Thymus (tissue), 14 donors: ENCODE results near the gene PARVG. TPM values are rescaled to one million over a fixed set of nuclear protein-coding genes. Genes with fewer than 3 reads are reported as not detected.

Experiments used
- DNase-seq, 9 donors: peaks; one replicate each; pipeline ENCODE4 v3.0.0-alpha.2; 2013; ENCODE audit warnings: low spot score in 9 of 9, low read depth in 6 of 9, missing footprints in 1 of 9
- H3K27ac ChIP-seq, 2 donors: one replicate each; pipeline ENCODE4 v1.5.1; 2013; ENCODE audit warnings: control low read depth in 1 of 2, low read depth in 1 of 2, low read length in 1 of 2, mild to moderate bottlenecking in 1 of 2, moderate library complexity in 1 of 2
- H3K27me3 ChIP-seq, 2 donors: one replicate each; pipeline ENCODE4 v1.5.1; 2013; ENCODE audit warnings: low read length in 1 of 2; ENCODE audit not compliant: control insufficient read depth in 2 of 2, insufficient read depth in 1 of 2
- H3K36me3 ChIP-seq, 2 donors: one replicate each; pipeline ENCODE4 v1.5.1; 2013; ENCODE audit warnings: low read length in 1 of 2, mild to moderate bottlenecking in 1 of 2, moderate library complexity in 1 of 2; ENCODE audit not compliant: control insufficient read depth in 2 of 2, insufficient read depth in 2 of 2
- H3K4me1 ChIP-seq, 2 donors: one replicate each; pipeline ENCODE4 v1.5.1; 2013; ENCODE audit warnings: low read length in 2 of 2; ENCODE audit not compliant: control insufficient read depth in 2 of 2, insufficient read depth in 2 of 2
- H3K4me3 ChIP-seq, 2 donors: one replicate each; pipeline ENCODE4 v1.5.1; 2013; ENCODE audit warnings: low read length in 2 of 2, control low read depth in 1 of 2, mild to moderate bottlenecking in 1 of 2
- H3K9me3 ChIP-seq, 2 donors: one replicate each; pipeline ENCODE4 v1.5.1; 2013; ENCODE audit warnings: low read length in 1 of 2, mild to moderate bottlenecking in 1 of 2; ENCODE audit not compliant: control insufficient read depth in 2 of 2, insufficient read depth in 1 of 2
- WGBS: extraction: QIAGEN DNeasy Blood & Tissue Kit; methylation state at CpG from one replicate; pipeline ENCODE4 v1.1.7; 2013; 5-methylcytosine and 5-hydroxymethylcytosine counted together
- long read RNA-seq, 10 donors: transcript quantifications; one replicate each; lab custom pipeline, GENCODE V29; 2026
- polyA plus RNA-seq: library from polyadenylated mRNA; stranded (reverse); fragments of 200-250 nt; gene quantifications from one replicate; pipeline ENCODE4 v1.2.3, GENCODE V29; 2013
- total RNA-seq: library from RNA; stranded (reverse); fragments of 120-200 nt; gene quantifications from one replicate; pipeline ENCODE4 v1.2.4, GENCODE V29; 2013
- donor health status: healthy.

PARVG gene, protein sequence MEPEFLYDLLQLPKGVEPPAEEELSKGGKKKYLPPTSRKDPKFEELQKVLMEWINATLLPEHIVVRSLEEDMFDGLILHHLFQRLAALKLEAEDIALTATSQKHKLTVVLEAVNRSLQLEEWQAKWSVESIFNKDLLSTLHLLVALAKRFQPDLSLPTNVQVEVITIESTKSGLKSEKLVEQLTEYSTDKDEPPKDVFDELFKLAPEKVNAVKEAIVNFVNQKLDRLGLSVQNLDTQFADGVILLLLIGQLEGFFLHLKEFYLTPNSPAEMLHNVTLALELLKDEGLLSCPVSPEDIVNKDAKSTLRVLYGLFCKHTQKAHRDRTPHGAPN
- total RNA-seq (60.8 TPM), polyA plus RNA-seq (165 TPM)
- long read RNA-seq, donor 1 = 0 reads
- long read RNA-seq, donor 2, transcript PARVG-210 (3 exons, 566 nt) = major isoform, 12 of 60 reads
- long read RNA-seq, donor 2, partial matches to known transcripts = 34 of 60 reads
- long read RNA-seq, donor 2, other reads (novel, unspliced or antisense) = 12 of 60 reads
- long read RNA-seq, donor 3, transcript PARVG-210 (3 exons, 566 nt) = major isoform, 5 of 24 reads
- long read RNA-seq, donor 3, partial matches to known transcripts = 5 of 24 reads
- long read RNA-seq, donor 3, other reads (novel, unspliced or antisense) = 12 of 24 reads
- long read RNA-seq, donor 4, partial matches to known transcripts = 0 of 5 reads
- long read RNA-seq, donor 4, other reads (novel, unspliced or antisense) = 0 of 5 reads
- long read RNA-seq, donor 5, transcript PARVG-210 (3 exons, 566 nt) = major isoform, 13 of 47 reads
- long read RNA-seq, donor 5, partial matches to known transcripts = 21 of 47 reads
- long read RNA-seq, donor 5, other reads (novel, unspliced or antisense) = 11 of 47 reads
- long read RNA-seq, donor 6, partial matches to known transcripts = 0 of 3 reads
- long read RNA-seq, donor 6, other reads (novel, unspliced or antisense) = 0 of 3 reads
- long read RNA-seq, donor 7, partial matches to known transcripts = 0 of 9 reads
- long read RNA-seq, donor 7, other reads (novel, unspliced or antisense) = 6 of 9 reads
- long read RNA-seq, donor 8, partial matches to known transcripts = 0 of 2 reads
- long read RNA-seq, donor 8, other reads (novel, unspliced or antisense) = 0 of 2 reads
- long read RNA-seq, donor 9, partial matches to known transcripts = 0 of 8 reads
- long read RNA-seq, donor 9, other reads (novel, unspliced or antisense) = 0 of 8 reads
- long read RNA-seq, donor 10, partial matches to known transcripts = 0 of 3 reads
- long read RNA-seq, donor 10, other reads (novel, unspliced or antisense) = 0 of 3 reads

DNA sequence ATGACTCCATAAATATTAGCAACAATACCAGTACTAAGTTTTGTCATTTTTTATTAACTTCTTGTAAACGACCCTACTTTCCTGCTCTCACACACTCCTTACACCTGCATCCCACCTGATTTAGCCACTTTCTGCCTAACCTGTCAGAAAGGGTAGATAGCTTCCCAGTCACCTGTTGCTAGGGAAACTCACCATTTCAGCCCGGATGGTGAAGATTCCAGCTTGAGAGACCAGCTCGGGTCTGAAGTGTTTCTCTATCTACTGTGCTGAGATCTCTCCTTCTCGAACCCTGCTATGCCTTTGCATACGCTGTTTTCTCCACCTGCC, at the start of gene PARVG:
PARVG (plus strand) TSS at position 220 of the 327 bp plus-strand sequence. CDS start 2,405 bp downstream, outside the sequence.
- WGBS = 16% methylated on average over 5 of the region's 5 CpGs
- Histone ChIP-seq H3K36me3 (peaks cover 6 to 8% of the 10 kb centered on the region in 2 donors), H3K4me3 (peak within 1 kb of the TSS; percentile 76 to 82), H3K27ac (peak within 1 kb of the TSS; percentile 76 to 87), H3K27me3 (no peaks in the 10 kb centered on the region), H3K9me3 (no peaks in the 10 kb centered on the region), H3K4me1 (peaks cover 12 to 20% of the 10 kb centered on the region in 2 donors)
- DNase-seq = peak in 6 of 9 donors; percentile 9 to 74 (median 46)

DNA sequence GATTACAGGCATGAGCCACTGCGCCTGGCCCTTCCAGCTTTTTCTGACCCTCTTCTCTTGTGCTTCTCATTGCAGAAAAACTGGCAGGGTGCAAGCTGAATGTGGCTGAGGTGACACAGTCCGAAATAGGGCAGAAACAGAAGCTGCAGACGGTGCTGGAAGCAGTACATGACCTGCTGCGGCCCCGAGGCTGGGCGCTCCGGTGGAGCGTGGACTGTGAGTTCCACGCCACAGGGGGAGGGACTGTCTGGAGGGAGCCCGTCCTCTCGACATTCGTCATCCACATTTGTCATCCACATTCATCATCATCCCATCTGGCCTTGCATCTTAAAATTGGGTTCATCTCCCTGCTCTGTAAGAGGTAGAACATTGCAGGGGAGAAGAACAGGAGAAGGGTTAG, 49.3 kb upstream of the PARVG start:
- DNase-seq = no peak
- no peak overlapping the region for H3K4me3 ChIP-seq
- H3K9me3 ChIP-seq = peaks cover under 1 to 8% of the 10 kb centered on the region in 2 donors
- H3K4me1 ChIP-seq = peaks cover 10 to 36% of the 10 kb centered on the region in 2 donors
- no peaks in the 10 kb centered on the region for H3K36me3 ChIP-seq
- H3K27me3 ChIP-seq = peaks cover 2 to 17% of the 10 kb centered on the region in 2 donors
- WGBS = 96% methylated on average over 12 of the region's 12 CpGs
- no peak overlapping the region for H3K27ac ChIP-seq

DNA sequence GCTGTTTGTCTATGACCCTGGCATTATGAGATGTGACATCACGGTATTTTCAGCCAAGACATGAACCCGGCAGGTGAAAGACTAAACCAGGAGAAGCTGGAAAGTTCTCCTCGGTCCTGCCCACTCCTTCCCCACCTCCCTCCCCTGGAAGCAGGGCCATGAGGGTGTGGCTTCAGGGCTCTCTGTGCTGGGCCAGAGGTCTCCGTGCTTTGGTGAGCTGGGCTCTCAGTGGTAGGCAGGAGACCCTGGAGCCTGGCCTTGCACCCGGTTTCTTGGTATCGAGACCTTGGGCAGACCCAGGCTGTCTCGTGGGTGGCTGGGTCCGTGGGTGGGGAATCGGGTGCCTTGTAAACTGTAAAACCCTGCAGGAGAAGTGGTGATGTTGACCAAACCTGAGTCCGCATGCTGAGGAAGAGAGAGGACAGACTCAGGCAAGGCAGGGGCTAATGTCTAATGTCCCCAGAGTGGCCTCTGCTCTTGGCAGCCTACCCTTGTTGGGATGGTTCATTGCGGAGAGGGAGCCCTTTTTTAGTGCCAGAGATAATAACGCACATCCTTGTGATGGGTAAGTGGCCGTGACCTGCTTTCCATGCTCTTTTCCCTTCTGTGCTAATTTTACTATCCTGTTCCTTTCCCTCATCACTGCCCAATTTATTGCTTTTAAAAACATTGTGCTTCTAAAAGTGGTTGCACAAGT, 48.6 kb upstream of the PARVG start:
- Histone ChIP-seq H3K4me3 (no peak overlapping the region), H3K9me3 (peaks cover 0 to 4% of the 10 kb centered on the region in 2 donors), H3K4me1 (peaks cover 16 to 40% of the 10 kb centered on the region in 2 donors), H3K27me3 (peaks cover 2 to 17% of the 10 kb centered on the region in 2 donors), H3K36me3 (no peaks in the 10 kb centered on the region), H3K27ac (no peak overlapping the region)
- WGBS = 96% methylated on average over 13 of the region's 13 CpGs
- no peak for DNase-seq

DNA sequence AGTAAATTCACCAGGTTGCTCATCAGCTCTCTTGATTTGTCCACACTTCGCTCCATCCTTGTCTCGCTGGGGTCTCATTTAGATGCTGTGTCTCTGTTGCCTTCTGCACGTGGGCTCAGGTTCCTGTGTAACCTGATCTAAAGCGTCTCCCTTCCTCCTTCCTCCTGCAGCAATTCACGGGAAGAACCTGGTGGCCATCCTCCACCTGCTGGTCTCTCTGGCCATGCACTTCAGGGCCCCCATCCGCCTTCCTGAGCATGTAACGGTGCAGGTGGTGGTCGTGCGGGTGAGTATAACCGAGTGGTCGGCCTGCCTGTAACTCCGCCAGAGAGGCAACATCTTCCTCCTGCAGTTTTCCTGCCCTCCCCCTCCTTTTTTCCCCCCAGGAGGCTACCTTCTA, 48.0 kb upstream of the PARVG start:
- no peak overlapping the region for H3K4me3 ChIP-seq
- no peak overlapping the region for H3K27ac ChIP-seq
- H3K27me3 ChIP-seq = peaks cover 2 to 17% of the 10 kb centered on the region in 2 donors
- no peaks in the 10 kb centered on the region for H3K36me3 ChIP-seq
- H3K9me3 ChIP-seq = peaks cover 0 to 10% of the 10 kb centered on the region in 2 donors
- H3K4me1 ChIP-seq = peaks cover 16 to 46% of the 10 kb centered on the region in 2 donors
- no peak for DNase-seq
- WGBS = 98% methylated on average over 12 of the region's 12 CpGs

DNA sequence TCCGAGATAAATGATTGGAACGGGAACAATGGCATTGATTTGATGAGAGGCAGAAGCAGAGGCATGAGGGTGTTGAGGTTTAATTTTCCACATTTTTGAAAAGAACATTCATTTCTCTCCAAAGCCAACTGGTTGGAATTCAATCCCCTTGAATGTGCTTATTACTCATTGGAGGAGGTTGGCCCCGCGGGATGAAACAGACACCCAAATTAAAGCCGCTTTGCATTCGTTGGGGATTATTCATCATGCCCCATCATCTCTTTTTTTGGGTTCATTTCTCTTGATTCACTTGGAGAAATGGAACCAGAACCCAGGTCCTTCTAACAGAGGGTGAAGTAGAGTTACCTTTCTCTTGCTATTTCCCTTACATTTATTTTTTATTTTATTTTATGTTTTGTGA, 47.6 kb upstream of the PARVG start:
- Histone ChIP-seq H3K36me3 (no peaks in the 10 kb centered on the region), H3K4me1 (peaks cover 16 to 48% of the 10 kb centered on the region in 2 donors), H3K27me3 (peaks cover 2 to 17% of the 10 kb centered on the region in 2 donors), H3K27ac (no peak overlapping the region), H3K4me3 (no peak overlapping the region), H3K9me3 (peaks cover 0 to 14% of the 10 kb centered on the region in 2 donors)
- no peak for DNase-seq
- WGBS = 89% methylated on average over 6 of the region's 6 CpGs

DNA sequence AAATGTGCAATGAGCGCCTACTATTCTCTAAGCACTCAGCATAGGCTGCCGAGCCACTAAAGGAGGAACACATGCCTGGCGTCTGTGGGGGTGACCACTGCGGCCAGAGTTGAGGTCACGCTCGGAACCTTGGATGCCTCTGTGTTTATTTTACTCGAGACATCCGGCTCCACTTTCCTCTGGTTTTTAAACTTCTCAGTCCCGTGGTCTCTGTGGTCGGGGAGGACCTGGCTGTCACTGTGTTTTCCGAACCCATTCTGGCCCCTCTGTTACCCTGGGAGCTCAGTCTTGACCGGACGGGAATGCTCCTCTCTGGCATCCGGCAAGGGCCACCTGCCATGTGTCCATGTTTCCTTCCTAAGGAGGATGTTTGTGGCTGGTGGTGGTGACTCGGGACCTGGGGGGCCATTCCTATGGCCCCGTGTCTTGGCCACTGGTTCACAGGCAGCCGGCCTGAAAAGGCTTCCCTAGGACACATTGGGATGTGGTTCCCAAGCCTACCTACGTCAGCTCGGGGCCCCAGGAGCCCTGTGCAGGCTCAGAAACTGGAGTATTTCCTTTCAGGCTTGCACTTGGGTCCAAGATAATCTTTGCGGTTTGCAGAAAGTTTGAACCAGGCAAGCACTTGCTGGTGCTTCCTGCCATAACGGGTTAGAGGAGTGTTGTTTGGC, 46.7 kb upstream of the PARVG start:
- Histone ChIP-seq H3K9me3 (peaks cover 0 to 16% of the 10 kb centered on the region in 2 donors), H3K36me3 (no peaks in the 10 kb centered on the region), H3K4me1 (peaks cover 16 to 47% of the 10 kb centered on the region in 2 donors), H3K27me3 (peaks cover 2 to 19% of the 10 kb centered on the region in 2 donors), H3K4me3 (no peak overlapping the region), H3K27ac (no peak overlapping the region)
- peak in 1 of 9 donors; percentile 21 for DNase-seq
- WGBS = 13% methylated on average over 21 of the region's 21 CpGs

DNA sequence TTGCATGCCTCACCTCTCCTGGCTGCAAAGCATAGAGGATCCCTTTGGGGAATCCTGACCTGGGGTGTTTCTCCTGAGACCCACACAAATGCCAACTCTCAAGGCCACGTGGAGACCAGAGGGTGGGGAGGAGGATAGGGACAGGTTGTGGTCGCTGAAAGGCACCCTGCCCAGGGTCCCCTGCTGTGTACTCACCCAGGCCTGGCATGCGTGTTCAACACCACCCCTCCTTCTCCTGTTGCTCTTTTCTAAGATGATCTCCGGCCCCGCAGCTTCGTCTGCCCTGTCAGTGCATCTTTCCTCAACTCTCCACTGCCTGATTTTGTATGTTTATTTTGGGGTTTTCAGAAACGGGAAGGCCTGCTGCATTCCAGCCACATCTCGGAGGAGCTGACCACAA, 44.6 kb upstream of the PARVG start:
- Histone ChIP-seq H3K27ac (no peak overlapping the region), H3K4me1 (peaks cover 16 to 32% of the 10 kb centered on the region in 2 donors), H3K9me3 (peaks cover 0 to 21% of the 10 kb centered on the region in 2 donors), H3K4me3 (no peak overlapping the region), H3K36me3 (no peaks in the 10 kb centered on the region), H3K27me3 (peaks cover 2 to 18% of the 10 kb centered on the region in 2 donors)
- no peak for DNase-seq
- 96% methylated on average over 8 of the region's 8 CpGs for WGBS

DNA sequence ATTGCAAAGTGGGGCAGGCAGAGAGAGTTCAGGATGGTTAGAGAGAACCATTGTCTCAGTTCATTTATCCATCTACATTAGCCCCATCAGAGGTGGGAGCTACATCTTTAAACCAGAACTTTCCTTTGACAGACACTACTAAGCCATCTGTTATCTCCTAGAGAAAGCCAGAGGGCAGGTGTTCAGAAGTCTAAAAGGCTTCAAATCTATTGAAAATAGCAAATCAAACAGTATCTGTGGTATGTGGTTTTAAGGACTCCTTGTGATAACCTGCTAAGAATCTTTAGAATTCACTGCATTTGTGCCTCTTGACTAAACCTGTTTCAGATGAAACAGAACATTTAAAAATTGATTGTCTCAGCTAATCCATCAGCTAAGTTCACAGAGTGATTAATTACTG, 43.9 kb upstream of the PARVG start:
- peaks cover 2 to 18% of the 10 kb centered on the region in 2 donors for H3K27me3 ChIP-seq
- no peaks in the 10 kb centered on the region for H3K36me3 ChIP-seq
- peaks cover 16 to 32% of the 10 kb centered on the region in 2 donors for H3K4me1 ChIP-seq
- H3K27ac ChIP-seq = no peak overlapping the region
- no peak overlapping the region for H3K4me3 ChIP-seq
- peak in 2 of 9 donors; percentile 16 to 52 for DNase-seq
- H3K9me3 ChIP-seq = peaks cover 0 to 21% of the 10 kb centered on the region in 2 donors
